ENCODE data around the gene NRCAM. TPM values are rescaled to one million over a fixed set of nuclear protein-coding genes. Genes with fewer than 3 reads are reported as not detected.

The NRCAM gene
- total and polyA plus RNA-seq, 2 experiments from 2014 or later = 0.76 to 3.9 TPM

DNA sequence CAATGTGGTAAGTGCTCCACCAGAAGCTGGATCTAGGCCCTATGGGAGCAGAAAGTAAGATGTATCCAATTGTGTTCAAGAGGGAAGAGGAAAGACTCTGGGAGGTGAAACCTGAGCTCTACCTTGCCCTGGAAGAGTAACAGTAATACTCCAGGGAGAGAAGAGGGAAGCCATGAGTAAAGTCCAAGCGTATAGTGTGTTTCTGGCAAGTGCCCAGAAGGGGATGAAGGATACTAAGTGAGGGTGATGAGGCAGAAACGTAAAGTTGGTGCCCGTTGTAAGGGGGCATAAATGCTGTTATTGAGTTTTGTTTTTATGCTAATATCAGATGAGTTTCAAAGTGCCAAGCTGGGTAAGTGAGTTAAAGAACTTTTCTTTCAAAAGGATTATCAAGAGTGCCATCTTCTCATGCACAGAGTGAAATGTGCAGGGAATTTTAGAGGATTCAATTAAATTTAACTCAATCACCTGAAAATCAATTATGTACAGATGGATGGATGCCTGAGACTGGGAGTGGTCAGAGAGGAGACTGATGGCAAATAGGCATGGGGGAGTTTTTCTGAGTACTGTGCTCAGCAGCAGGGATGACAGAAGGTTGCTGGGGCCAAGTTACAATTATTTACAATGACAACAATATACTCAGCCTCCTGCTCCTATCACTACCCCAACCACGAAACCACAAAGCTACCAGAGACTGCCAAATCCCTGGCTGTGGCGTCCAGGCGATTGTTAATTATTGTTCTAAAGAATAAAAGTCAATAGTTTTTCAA is 202.8 kb downstream of the NRCAM start:
- no peak overlapping the region for H3K4me3 ChIP-seq
- no peaks in the 10 kb centered on the region for H3K4me1 ChIP-seq (ENCODE audit: low read depth)
- no peaks in the 10 kb centered on the region for H3K36me3 ChIP-seq
- H3K9me3 ChIP-seq (ENCODE audit: low read depth) = no peaks in the 10 kb centered on the region
- TF ChIP-seq, protein P1, sequence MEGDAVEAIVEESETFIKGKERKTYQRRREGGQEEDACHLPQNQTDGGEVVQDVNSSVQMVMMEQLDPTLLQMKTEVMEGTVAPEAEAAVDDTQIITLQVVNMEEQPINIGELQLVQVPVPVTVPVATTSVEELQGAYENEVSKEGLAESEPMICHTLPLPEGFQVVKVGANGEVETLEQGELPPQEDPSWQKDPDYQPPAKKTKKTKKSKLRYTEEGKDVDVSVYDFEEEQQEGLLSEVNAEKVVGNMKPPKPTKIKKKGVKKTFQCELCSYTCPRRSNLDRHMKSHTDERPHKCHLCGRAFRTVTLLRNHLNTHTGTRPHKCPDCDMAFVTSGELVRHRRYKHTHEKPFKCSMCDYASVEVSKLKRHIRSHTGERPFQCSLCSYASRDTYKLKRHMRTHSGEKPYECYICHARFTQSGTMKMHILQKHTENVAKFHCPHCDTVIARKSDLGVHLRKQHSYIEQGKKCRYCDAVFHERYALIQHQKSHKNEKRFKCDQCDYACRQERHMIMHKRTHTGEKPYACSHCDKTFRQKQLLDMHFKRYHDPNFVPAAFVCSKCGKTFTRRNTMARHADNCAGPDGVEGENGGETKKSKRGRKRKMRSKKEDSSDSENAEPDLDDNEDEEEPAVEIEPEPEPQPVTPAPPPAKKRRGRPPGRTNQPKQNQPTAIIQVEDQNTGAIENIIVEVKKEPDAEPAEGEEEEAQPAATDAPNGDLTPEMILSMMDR (IDR thresholded peaks at IDR 0.05; ENCODE audit: low read depth, low read length) = no peak
- no peaks in the 10 kb centered on the region for H3K27me3 ChIP-seq
- DNase-seq (ENCODE audit: low read depth in 1 of 2, low spot score in 1 of 2) = peak in 1 of 2 donors; percentile 68
- no peak overlapping the region for H3K27ac ChIP-seq

DNA sequence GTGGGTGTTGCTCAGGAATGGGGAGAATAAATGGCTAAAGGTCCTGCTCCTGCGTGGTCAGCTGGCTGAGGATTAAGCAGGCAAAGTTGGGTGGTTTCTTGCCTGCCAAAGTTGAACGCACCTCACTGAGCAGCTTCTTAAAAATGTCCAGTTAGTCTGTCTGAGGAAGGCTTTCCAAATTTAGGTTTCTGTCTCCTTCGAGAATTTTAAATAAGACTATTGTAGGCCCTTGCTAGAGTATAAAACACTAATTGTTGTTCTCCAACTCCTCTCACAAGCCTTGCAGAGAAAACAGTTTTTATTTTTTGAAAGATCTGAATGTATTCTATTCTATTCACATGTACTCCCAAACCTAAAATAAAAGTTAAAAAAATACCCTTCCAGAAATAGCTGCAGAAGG is 204.1 kb downstream of the NRCAM start:
- H3K4me3 ChIP-seq = no peak overlapping the region
- TF ChIP-seq, protein P1 (IDR thresholded peaks at IDR 0.05; ENCODE audit: low read depth, low read length) = no peak

GRCh38 chr7:108251700-108252099 is 204.5 kb downstream of the NRCAM start:
- no peaks in the 10 kb centered on the region for H3K27me3 ChIP-seq
- TF ChIP-seq, protein P1 (IDR thresholded peaks at IDR 0.05; ENCODE audit: low read depth, low read length) = no peak
- no peaks in the 10 kb centered on the region for H3K4me1 ChIP-seq (ENCODE audit: low read depth)
- H3K9me3 ChIP-seq (ENCODE audit: low read depth) = no peaks in the 10 kb centered on the region
- H3K27ac ChIP-seq = no peak overlapping the region
- no peak overlapping the region for H3K4me3 ChIP-seq
- no peak for DNase-seq (ENCODE audit: low read depth in 1 of 2, low spot score in 1 of 2)
- H3K36me3 ChIP-seq = no peaks in the 10 kb centered on the region

More for the DNA sequence above, 204.1 kb downstream of the NRCAM start:
- Histone ChIP-seq H3K27ac (no peak overlapping the region), H3K9me3 (ENCODE audit: low read depth) (no peaks in the 10 kb centered on the region), H3K27me3 (no peaks in the 10 kb centered on the region), H3K4me1 (ENCODE audit: low read depth) (no peaks in the 10 kb centered on the region), H3K36me3 (no peaks in the 10 kb centered on the region)
- no peak for DNase-seq (ENCODE audit: low read depth in 1 of 2, low spot score in 1 of 2)

GRCh38 chr7:108249453-108249852 is 206.8 kb downstream of the NRCAM start:
- Histone ChIP-seq H3K4me3 (no peak overlapping the region), H3K4me1 (ENCODE audit: low read depth) (no peaks in the 10 kb centered on the region), H3K36me3 (no peaks in the 10 kb centered on the region), H3K9me3 (ENCODE audit: low read depth) (no peaks in the 10 kb centered on the region), H3K27ac (no peak overlapping the region), H3K27me3 (no peaks in the 10 kb centered on the region)
- TF ChIP-seq, protein P1 (IDR thresholded peaks at IDR 0.05; ENCODE audit: low read depth, low read length) = no peak
- no peak for DNase-seq (ENCODE audit: low read depth in 1 of 2, low spot score in 1 of 2)

DNA sequence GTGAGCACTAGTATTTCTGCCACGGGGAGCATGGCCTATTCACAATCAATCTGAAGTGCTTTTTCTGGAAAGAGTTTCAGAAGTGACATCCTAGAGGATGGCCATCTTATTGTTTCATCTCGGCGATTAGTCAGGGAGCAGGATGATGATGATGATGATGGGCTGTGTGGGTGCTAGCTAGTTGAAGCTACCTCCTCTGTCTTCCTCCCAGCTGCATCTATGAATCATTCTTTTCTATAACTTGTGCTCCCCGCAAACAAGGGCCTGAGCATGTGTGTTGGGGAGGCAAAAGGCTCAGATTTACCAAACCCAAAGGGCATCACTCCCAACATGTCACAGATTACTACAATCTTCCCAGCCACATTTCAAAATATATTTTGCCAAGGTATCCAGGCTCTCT is 207.4 kb downstream of the NRCAM start:
- no peak for DNase-seq (ENCODE audit: low read depth in 1 of 2, low spot score in 1 of 2)
- Histone ChIP-seq H3K27ac (no peak overlapping the region), H3K36me3 (no peaks in the 10 kb centered on the region), H3K4me1 (ENCODE audit: low read depth) (no peaks in the 10 kb centered on the region), H3K27me3 (no peaks in the 10 kb centered on the region), H3K9me3 (ENCODE audit: low read depth) (no peaks in the 10 kb centered on the region), H3K4me3 (no peak overlapping the region)
- TF ChIP-seq, protein P1 (IDR thresholded peaks at IDR 0.05; ENCODE audit: low read depth, low read length) = no peak

Measured in cardiac muscle cell (in vitro differentiated cells and primary cell).